ENCODE results near the gene PTPN4.

Gene PTPN4

DNA sequence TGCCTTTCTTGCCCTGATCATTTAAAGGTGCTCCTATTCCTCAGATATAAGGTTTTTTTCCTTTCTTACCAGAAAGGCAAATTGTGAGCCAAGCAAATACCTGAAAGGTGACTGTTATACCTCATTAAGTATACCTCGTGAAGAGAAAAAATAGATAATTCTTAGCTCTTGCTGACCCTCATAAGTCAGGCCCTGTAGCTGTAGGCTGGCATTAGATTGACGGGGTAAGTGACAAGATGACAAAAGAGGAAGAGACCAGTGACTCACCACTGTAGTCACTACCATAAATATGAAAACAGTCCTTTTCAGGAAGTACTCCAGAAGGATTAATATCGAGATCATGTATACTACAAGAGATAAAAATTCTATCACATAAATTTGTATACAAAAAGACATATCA, 104.6 kb downstream of the PTPN4 start:
- peak; percentile 63 for DNase-seq

GRCh38 chr2:119871725-119872124, 112.0 kb downstream of the PTPN4 start:
- no peak for DNase-seq

DNA sequence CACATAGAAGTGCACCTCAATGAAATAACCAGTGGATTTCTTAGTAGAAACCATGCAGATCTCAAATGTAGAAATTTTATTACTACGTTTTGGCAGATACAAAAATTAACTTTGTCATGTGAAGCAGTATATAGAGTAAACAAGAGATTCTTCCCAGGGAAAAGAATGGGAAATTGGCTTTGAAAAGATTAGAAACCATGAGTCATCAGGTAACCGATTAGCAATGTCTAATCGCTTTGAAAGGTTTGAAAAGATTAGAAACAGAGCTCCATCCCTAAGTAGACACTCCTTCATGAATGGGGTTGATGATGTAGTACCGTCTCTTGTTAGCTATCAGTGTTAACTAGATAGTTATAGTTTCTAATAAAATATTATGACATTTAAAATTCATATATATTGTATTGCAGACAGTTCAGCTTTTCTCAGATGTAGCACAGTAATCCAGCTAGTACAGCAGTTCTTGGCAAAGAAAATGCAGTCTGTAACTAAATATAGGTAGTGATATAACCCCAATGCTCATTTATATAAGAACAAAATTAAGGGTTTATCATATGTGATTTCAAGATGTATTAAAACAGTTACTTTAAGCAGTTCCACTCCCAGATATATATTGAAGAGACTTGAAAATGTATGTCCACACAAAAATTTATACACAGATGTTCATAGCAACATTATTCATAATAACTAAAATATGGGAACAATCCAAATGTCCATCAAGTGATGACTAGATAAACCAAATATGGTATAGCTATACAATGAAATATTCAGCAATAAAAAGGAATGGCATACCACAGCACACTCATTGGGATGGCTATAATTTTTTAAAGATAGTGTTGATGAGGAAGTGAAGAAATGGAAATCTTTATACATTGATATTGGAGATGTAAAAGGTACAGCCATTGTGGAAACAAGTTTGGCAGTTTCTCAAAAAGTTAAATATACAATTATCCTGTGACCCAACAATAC, 113.9 kb downstream of the PTPN4 start:
- DNase-seq = no peak

GRCh38 chr2:119879502-119879901, 119.8 kb downstream of the PTPN4 start:
- DNase-seq = no peak

DNA sequence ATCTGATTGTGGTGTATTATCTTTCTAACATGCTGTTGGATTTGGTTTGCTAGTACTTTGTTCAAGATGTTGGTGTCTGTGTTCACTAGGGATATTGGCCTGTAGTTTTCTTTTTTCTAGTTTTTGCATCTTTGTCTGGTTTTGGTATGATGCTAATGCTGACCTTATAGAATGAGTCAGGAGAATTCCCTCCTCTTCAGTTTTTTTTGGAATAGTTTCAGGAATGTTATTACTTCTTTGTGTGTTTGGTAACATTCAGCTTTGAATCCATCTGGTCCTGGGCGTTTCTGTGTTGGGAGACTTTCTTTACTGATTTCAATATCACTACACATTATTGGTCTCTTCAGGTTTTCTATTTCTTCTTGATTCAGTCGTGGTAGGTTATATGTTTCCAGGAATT, 129.0 kb downstream of the PTPN4 start:
- no peak for DNase-seq

GRCh38 chr2:119897736-119898395, 138.1 kb downstream of the PTPN4 start:
- DNase-seq = no peak

DNA sequence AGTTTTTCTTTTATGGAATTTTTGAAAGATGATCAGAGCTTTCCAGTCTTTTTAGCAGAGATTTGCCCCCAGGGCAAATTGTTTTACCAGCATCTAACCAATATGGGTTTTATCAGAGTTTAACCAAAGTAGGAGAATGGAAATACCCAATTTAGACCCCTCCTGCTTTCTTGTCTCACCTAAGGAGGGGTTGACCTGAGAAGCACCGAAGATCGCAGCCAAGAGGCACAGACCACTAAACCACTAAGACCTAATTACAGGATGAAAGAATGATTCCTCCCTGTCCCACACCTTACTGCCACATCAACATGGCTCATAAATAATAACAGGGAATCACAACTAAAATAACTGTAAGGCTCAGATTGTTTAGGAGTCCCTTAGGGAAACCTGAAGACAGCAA, 141.3 kb downstream of the PTPN4 start:
- DNase-seq = no peak

DNA sequence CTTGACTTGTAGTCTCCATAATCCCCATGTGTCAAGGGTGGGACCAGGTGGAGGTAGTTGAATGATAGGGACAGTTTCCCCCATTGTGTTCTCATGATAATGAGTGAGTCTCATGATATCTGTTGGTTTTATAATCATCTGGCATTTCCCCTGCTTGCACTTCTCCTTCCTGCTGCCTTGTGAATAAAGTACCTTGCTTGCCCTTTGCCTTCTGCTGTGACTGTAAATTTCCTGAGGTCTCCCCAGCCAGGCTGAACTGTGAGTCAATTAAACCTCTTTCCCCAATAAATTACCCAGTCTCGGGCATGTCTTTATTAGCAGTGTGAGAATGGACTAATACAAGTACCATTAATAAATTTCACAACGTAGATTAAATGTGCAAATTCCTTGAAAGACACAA, 150.8 kb downstream of the PTPN4 start:
- DNase-seq = no peak

DNA sequence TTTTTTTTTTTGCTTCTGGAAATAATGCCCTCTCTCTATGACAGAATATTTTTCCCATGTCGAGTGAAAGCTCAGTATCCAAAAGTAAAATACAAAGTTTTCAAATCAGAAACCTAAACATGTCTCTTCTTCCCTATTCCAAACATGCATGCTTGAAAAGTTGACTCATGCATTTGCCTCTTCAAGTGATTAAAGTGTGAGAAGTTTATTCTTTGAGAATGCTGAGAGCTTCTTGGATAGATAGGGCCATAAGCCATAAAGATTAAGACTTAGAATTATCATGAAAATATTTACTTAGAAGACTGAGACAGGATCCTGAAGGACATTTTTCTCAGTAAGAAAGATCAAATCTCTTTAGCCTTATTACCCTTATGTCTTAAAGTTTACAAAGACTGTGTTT, 154.5 kb downstream of the PTPN4 start:
- no peak for DNase-seq

DNA sequence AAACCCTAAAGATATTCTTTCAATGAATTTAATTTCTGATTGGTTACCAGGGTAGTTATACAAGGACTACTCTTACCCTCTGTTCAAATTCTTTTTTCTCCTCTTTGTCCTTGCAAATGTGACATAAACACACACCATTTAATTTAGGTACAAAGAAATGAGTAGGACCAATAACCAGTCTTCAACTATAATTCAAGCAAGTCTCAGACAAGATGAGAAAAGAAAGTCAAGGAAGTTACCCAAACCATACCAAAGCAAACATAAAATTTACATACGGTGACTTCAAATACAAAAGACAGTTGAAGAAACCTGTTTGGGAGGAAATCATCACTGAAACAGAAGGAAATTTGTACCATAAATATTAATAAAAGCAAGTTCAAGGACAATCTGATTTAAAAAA, 162.1 kb downstream of the PTPN4 start:
- DNase-seq = no peak

- no peak for DNase-seq
Measured at GRCh38 chr2:119922699-119923098, 163.0 kb downstream of the PTPN4 start.

GRCh38 chr2:119929537-119929936, 169.8 kb downstream of the PTPN4 start:
- DNase-seq = no peak

DNA sequence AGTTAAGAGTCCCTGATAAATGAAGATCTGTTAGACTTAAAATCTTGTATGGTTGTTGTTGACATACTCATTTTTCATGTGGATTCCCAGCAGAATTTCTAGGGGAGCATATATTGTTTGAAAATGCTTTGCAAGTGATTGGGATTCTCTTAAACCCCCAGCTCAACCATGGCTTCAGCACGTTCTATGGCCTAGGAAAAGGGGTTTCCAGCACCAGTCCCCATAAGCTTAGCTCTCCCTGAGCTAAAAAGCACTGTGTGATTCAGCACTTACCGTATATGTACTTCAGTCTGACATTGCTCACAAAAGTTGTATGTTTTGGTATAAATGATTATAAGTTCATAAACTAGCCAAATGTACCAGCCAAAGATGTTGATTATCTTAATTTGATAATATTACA, 173.1 kb downstream of the PTPN4 start:
- no peak for DNase-seq

DNA sequence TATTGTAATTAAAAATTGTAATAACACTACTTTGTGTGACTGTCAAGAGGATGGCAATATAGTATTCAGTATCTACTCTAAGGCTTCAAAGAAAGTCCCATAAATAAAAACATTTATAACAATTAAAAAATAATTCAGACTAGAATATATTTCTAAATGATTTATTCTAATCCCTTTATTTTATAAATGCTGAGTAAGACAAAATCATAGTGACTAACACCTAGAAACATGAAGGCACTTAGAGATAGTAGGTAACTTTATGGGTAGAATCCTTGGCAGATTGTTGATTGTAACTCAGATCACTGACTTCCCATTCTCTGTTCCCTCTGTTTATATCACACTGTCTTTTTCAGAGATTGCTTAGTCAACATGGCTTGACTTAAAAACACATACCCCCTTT, 174.6 kb downstream of the PTPN4 start:
- DNase-seq = no peak

- DNase-seq = no peak
Measured at GRCh38 chr2:119937680-119938079, 178.0 kb downstream of the PTPN4 start.

DNA sequence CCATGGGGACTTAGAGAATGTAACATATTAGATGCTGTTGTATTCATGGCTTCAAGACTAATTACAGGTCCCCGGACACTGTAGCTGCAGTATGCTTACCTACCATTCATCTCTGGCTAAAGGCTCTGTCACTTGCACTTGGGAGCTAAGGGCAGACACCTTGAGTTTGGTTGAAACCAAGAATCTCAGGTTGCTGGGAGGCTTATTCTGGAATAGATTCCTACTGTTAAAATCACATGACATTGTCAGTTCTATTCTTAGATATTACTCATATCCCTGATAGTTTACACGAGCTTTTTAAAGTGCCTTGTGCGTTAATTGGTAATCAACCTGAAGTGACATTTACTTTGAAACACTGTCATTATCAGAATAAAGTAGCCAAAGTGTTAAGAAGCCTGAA, 180.2 kb downstream of the PTPN4 start:
- no peak for DNase-seq

DNA sequence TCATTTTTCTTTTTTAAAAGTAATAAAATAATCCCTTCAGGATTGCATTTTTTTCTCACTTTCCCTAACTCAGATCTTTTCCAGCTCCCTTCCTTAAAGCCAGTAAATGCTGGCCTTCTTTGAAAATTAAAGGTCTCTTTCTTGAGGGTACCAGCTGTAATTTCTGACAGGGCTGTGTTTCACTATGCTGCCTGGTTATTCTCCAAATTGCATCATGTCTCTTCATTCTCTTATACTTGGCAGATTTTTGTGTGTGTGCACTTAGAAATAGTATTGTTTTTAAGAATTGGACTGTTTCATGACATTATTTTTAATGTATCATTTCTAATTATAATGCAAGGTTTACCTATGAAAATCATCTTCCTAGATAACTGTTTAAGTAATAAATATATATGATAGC, 181.1 kb downstream of the PTPN4 start:
- no peak for DNase-seq

DNA sequence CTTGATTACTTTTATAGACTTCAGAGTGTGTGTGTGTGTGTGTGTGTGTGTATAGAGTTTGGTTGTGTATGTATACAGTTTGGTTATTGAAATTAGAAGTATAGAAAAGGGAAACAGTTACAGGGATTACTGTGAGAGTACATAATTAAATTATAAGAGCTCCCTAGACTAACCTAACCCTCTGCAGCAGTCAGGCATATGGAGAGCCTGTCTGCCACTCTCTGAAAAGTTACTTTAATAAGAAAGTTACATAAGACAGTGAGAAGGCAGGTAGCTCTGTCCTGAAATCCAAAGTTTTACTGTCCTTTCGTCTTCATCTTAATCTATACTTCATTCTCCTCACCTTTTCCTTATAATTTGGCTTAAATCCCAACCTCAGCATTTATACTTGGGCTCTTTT, 181.7 kb downstream of the PTPN4 start:
- DNase-seq = no peak

GRCh38 chr2:119941981-119942513, 182.3 kb downstream of the PTPN4 start:
- no peak for DNase-seq

GRCh38 chr2:119943058-119943457, 183.3 kb downstream of the PTPN4 start:
- DNase-seq = no peak

DNA sequence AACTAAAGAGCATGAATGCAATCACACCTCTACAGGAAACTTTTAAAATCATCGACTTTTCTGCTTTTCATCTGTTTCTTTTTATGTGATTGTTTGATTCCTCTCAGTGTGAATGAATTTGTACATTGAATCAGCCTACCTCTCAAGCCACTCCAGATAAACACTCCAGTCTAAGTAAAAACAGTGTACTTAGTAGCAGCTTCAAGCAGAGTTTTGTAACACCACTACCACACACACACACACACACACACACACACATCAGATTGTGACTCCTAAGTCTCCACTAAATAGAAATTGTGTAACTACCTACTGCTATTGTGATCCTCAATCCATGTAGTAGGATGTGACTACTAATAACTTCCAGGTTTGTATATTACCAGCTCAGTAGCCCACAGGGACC, 187.8 kb downstream of the PTPN4 start:
- DNase-seq = no peak

- no peak for DNase-seq
Measured at GRCh38 chr2:119950966-119951365, 191.2 kb downstream of the PTPN4 start.

GRCh38 chr2:119958670-119959268, 199.0 kb downstream of the PTPN4 start:
- no peak for DNase-seq

- no peak for DNase-seq
Measured at GRCh38 chr2:119960821-119961220, 201.1 kb downstream of the PTPN4 start.
